ENCODE data around the gene TLE6.

DNA sequence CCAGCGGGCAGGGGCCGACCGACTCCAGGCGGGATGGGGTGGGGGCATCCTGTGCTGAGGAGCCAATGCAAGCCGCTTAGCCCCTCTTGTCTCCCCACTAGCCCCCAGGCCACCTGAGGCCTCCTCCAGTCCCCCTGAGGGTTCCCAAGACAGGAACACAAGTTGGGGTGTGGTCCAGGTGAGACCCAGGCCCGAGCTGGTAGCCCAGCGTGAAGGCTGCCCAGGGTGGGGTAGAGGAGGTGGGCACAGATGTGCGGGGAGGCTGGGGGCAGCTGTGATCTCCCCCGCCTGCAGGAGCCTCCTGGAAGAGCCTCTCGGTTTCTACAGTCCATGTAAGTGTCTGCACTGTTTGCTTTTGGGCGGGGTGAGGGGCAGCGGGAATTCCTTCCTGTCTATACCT is 10.4 kb downstream of the TLE6 start:
- no peak for TF ChIP-seq POLR2A (IDR thresholded peaks at IDR 0.05; ENCODE audit: low read depth, low read length)
- TF ChIP-seq, protein P1, sequence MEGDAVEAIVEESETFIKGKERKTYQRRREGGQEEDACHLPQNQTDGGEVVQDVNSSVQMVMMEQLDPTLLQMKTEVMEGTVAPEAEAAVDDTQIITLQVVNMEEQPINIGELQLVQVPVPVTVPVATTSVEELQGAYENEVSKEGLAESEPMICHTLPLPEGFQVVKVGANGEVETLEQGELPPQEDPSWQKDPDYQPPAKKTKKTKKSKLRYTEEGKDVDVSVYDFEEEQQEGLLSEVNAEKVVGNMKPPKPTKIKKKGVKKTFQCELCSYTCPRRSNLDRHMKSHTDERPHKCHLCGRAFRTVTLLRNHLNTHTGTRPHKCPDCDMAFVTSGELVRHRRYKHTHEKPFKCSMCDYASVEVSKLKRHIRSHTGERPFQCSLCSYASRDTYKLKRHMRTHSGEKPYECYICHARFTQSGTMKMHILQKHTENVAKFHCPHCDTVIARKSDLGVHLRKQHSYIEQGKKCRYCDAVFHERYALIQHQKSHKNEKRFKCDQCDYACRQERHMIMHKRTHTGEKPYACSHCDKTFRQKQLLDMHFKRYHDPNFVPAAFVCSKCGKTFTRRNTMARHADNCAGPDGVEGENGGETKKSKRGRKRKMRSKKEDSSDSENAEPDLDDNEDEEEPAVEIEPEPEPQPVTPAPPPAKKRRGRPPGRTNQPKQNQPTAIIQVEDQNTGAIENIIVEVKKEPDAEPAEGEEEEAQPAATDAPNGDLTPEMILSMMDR (IDR thresholded peaks at IDR 0.05; ENCODE audit: extremely low read depth in 1 of 2, insufficient read depth in 1 of 2, low read depth in 1 of 2, low read length in 2 of 2) = no peak
- TF ChIP-seq, protein P2, sequence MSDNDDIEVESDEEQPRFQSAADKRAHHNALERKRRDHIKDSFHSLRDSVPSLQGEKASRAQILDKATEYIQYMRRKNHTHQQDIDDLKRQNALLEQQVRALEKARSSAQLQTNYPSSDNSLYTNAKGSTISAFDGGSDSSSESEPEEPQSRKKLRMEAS (IDR thresholded peaks at IDR 0.05; ENCODE audit: insufficient read depth, insufficient read length) = no peak
- no peak for TF ChIP-seq EZH2 (IDR thresholded peaks at IDR 0.05; ENCODE audit: borderline replicate concordance, low read depth, low read length, severe bottlenecking)
- no peak for TF ChIP-seq POLR2AphosphoS5 (IDR thresholded peaks at IDR 0.05; ENCODE audit: insufficient read depth, low read depth, low read length)
- no peak for TF ChIP-seq MYC (IDR thresholded peaks at IDR 0.05; ENCODE audit: low read depth, low read length)
- no peak for TF ChIP-seq GATA2 (IDR thresholded peaks at IDR 0.05; ENCODE audit: insufficient read depth, insufficient read length, low read depth, low read length)
- no peak for TF ChIP-seq FOS (IDR thresholded peaks at IDR 0.05; ENCODE audit: borderline replicate concordance, insufficient read depth, low read length)
- no peak for TF ChIP-seq JUN (IDR thresholded peaks at IDR 0.05; ENCODE audit: borderline replicate concordance, insufficient read depth, insufficient read length, low read depth)

Data from endothelial cell of umbilical vein (primary cell).